Osteocyte (in vitro differentiated cells): ENCODE data around the gene SPINK2. TPM values are rescaled to one million over a fixed set of nuclear protein-coding genes. Genes with fewer than 3 reads are reported as not detected.

Experiments used
- DNase-seq: peaks from one replicate; pipeline ENCODE4 v3.0.0; 2021; ENCODE audit warnings: mixed read lengths; ENCODE audit not compliant: unreplicated experiment; ENCODE audit errors: extremely low spot score
- H3K27ac Mint-ChIP-seq: one replicate; pipeline ENCODE4 v1.8.0; 2021; ENCODE audit warnings: mild to moderate bottlenecking, mixed read lengths; ENCODE audit not compliant: unreplicated experiment
- H3K27me3 Mint-ChIP-seq: one replicate; pipeline ENCODE4 v1.8.0; 2021; ENCODE audit warnings: mixed read lengths; ENCODE audit not compliant: unreplicated experiment
- H3K36me3 Mint-ChIP-seq: one replicate; pipeline ENCODE4 v1.8.0; 2021; ENCODE audit warnings: mixed read lengths; ENCODE audit not compliant: unreplicated experiment
- H3K4me1 Mint-ChIP-seq: one replicate; pipeline ENCODE4 v1.8.0; 2021; ENCODE audit warnings: mixed read lengths; ENCODE audit not compliant: unreplicated experiment
- H3K4me3 Mint-ChIP-seq: one replicate; pipeline ENCODE4 v1.8.0; 2021; ENCODE audit warnings: mild to moderate bottlenecking, moderate library complexity, mixed read lengths; ENCODE audit not compliant: unreplicated experiment
- H3K9me3 Mint-ChIP-seq: one replicate; pipeline ENCODE4 v1.8.0; 2021; ENCODE audit warnings: mixed read lengths; ENCODE audit not compliant: unreplicated experiment
- total RNA-seq: library from RNA; stranded (reverse); gene quantifications from 2 replicates; pipeline ENCODE4 v1.2.1, GENCODE V29; 2021
- TF ChIP-seq, protein P1 (sequence below): fragments of 200-600 bp; sonication (generic); IDR thresholded peaks from 2 replicates; pipeline ENCODE4 v1.5.0; 2021; ENCODE audit warnings: antibody characterized with exemption, mild to moderate bottlenecking, moderate library complexity

SPINK2 gene
- total RNA-seq, 1 donor from 2014 or later, result not detected

DNA sequence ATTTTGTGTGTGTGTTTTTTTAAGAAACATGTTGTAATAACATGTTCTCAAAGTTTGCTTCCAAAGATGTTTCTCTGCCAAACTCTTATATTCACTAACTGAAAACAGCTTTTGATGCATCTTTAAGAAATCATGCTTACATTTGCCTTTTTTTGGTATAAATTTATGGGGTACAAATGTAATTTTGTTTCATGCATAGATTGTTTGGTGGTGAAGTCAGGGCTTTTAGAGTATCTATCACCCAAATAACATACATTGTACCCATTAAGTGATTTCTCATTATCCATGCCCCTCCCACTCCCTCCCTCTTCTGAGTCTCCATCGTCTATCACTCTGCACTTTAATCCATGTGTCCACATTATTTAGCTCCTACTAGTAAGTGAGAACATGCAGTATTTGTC is 30.8 kb downstream of the SPINK2 start:
- H3K27me3 Mint-ChIP-seq, result peaks cover 18% of the 10 kb centered on the region
- H3K36me3 Mint-ChIP-seq, result no peaks in the 10 kb centered on the region
- TF ChIP-seq, protein P1, sequence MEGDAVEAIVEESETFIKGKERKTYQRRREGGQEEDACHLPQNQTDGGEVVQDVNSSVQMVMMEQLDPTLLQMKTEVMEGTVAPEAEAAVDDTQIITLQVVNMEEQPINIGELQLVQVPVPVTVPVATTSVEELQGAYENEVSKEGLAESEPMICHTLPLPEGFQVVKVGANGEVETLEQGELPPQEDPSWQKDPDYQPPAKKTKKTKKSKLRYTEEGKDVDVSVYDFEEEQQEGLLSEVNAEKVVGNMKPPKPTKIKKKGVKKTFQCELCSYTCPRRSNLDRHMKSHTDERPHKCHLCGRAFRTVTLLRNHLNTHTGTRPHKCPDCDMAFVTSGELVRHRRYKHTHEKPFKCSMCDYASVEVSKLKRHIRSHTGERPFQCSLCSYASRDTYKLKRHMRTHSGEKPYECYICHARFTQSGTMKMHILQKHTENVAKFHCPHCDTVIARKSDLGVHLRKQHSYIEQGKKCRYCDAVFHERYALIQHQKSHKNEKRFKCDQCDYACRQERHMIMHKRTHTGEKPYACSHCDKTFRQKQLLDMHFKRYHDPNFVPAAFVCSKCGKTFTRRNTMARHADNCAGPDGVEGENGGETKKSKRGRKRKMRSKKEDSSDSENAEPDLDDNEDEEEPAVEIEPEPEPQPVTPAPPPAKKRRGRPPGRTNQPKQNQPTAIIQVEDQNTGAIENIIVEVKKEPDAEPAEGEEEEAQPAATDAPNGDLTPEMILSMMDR, result no peak
- H3K4me1 Mint-ChIP-seq, result no peaks in the 10 kb centered on the region
- H3K27ac Mint-ChIP-seq, result no peak overlapping the region
- DNase-seq, result no peak
- no peaks in the 10 kb centered on the region for H3K9me3 Mint-ChIP-seq
- no peak overlapping the region for H3K4me3 Mint-ChIP-seq

DNA sequence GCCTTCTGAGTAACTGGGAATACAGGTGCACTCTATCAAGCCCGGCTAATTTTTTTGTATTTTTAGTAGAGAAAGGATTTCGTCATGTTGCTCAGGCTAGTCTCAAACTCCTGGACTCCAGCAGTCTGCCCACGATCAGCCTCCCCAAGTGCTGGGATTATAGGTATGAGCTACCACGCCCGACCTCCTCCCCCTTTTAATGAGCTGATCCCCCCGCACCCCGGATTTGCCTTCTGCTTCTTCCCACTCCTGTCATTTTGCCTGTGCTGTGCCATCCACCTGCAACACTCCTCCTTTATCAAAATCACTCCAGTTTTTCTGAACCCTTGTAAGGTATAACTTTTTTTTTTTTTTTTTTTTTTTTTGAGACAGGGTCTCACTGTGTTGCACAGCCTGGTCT is 33.4 kb downstream of the SPINK2 start:
- Mint-ChIP-seq H3K9me3 (no peaks in the 10 kb centered on the region), H3K27ac (no peak overlapping the region), H3K27me3 (peaks cover 36% of the 10 kb centered on the region), H3K4me1 (no peaks in the 10 kb centered on the region), H3K4me3 (no peak overlapping the region), H3K36me3 (no peaks in the 10 kb centered on the region)
- TF ChIP-seq, protein P1, result no peak
- DNase-seq, result no peak

GRCh38 chr4:56787380-56787779 is 34.1 kb downstream of the SPINK2 start:
- H3K4me3 Mint-ChIP-seq, result no peak overlapping the region
- TF ChIP-seq, protein P1, result no peak
- H3K27me3 Mint-ChIP-seq, result peaks cover 37% of the 10 kb centered on the region
- H3K9me3 Mint-ChIP-seq, result no peaks in the 10 kb centered on the region
- no peak overlapping the region for H3K27ac Mint-ChIP-seq
- H3K36me3 Mint-ChIP-seq, result no peaks in the 10 kb centered on the region
- DNase-seq, result no peak
- H3K4me1 Mint-ChIP-seq, result no peaks in the 10 kb centered on the region

DNA sequence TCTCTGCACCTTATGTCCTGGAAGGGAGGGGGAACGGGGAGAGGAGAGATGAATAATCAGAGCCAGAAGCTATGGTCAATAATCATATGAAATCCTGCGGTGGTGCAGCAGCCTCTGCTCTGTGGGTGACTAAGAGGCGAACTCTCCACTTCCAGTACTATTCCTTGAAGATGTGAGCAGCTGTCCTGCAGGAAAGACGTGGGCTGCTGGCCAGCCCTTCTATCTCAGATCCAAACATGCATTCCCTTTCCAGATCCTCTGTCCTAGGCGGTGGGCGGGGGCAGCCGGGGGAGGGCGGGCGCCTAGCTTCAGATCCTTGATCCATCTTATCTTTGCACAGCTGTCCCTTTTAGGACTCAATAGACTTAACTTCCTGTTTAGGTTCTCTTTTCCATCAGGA is 34.5 kb downstream of the SPINK2 start:
- no peak overlapping the region for H3K27ac Mint-ChIP-seq
- H3K9me3 Mint-ChIP-seq, result no peaks in the 10 kb centered on the region
- H3K36me3 Mint-ChIP-seq, result no peaks in the 10 kb centered on the region
- H3K27me3 Mint-ChIP-seq, result peaks cover 41% of the 10 kb centered on the region
- TF ChIP-seq, protein P1, result no peak
- H3K4me1 Mint-ChIP-seq, result no peaks in the 10 kb centered on the region
- DNase-seq, result no peak
- H3K4me3 Mint-ChIP-seq, result no peak overlapping the region

GRCh38 chr4:56783986-56784385 is 37.5 kb downstream of the SPINK2 start:
- no peaks in the 10 kb centered on the region for H3K4me1 Mint-ChIP-seq
- DNase-seq, result no peak
- no peaks in the 10 kb centered on the region for H3K36me3 Mint-ChIP-seq
- peaks cover 37% of the 10 kb centered on the region for H3K27me3 Mint-ChIP-seq
- no peak overlapping the region for H3K27ac Mint-ChIP-seq
- H3K9me3 Mint-ChIP-seq, result no peaks in the 10 kb centered on the region
- TF ChIP-seq, protein P1, result no peak
- no peak overlapping the region for H3K4me3 Mint-ChIP-seq
